Effector memory CD8-positive, alpha-beta T cell (primary cell): ENCODE results near the gene C2CD4C.
A peak's percentile ranks its signal among the peaks of the same experiment; 100 is the strongest.
"Not testable (repeated sequence)": the region's sequence is repeated elsewhere in the genome, so short reads cannot be mapped to it uniquely, and the experiment has no call there.

ENCODE experiments used
- ATAC-seq: fragments of 150-1000 bp; cut with Tn5 transposase; replicated peaks from 2 replicates; pipeline ENCODE4 v1.10.0; 2021; ENCODE audit warnings: mild to moderate bottlenecking, moderate library complexity
- DNase-seq, 3 experiments: peaks; one replicate each; pipeline ENCODE4 v3.0.0; 2021
- H3K27ac Mint-ChIP-seq, 2 donors: one replicate each; pipeline ENCODE4 v1.8.0; 2022; ENCODE audit warnings: mild to moderate bottlenecking in 2 of 2, mixed read lengths in 2 of 2, moderate library complexity in 2 of 2
- H3K27me3 Mint-ChIP-seq, 2 donors: one replicate each; pipeline ENCODE4 v1.8.0; 2022; ENCODE audit warnings: mixed read lengths in 2 of 2
- H3K36me3 Mint-ChIP-seq: one replicate; pipeline ENCODE4 v1.8.0; 2022; ENCODE audit warnings: mild to moderate bottlenecking, moderate library complexity, mixed read lengths; ENCODE audit not compliant: insufficient read depth
- H3K4me1 Mint-ChIP-seq, 2 donors: one replicate each; pipeline ENCODE4 v1.8.0; 2022; ENCODE audit warnings: low read depth in 2 of 2, mixed read lengths in 2 of 2
- H3K4me3 Mint-ChIP-seq, 2 donors: one replicate each; pipeline ENCODE4 v1.8.0; 2022; ENCODE audit warnings: mild to moderate bottlenecking in 2 of 2, mixed read lengths in 2 of 2, moderate library complexity in 2 of 2
- H3K9me3 Mint-ChIP-seq, 2 donors: one replicate each; pipeline ENCODE4 v1.8.0; 2022; ENCODE audit warnings: mixed read lengths in 2 of 2

The C2CD4C gene

GRCh38 chr19:393560-393959 is 15.4 kb downstream of the C2CD4C start:
- not testable (repeated sequence) for DNase-seq, ATAC-seq, H3K4me1 Mint-ChIP-seq, H3K4me3 Mint-ChIP-seq, H3K36me3 Mint-ChIP-seq, H3K27me3 Mint-ChIP-seq
- H3K27ac Mint-ChIP-seq = peak overlapping the region in 1 of 2 donors; percentile 59
- peaks cover 9 to 19% of the 10 kb centered on the region in 2 donors for H3K9me3 Mint-ChIP-seq

GRCh38 chr19:392375-392970 is 16.5 kb downstream of the C2CD4C start:
- peaks cover 7% of the 10 kb centered on the region for H3K36me3 Mint-ChIP-seq
- peak overlapping the region in 1 of 2 donors; percentile 59 for H3K27ac Mint-ChIP-seq
- H3K4me1 Mint-ChIP-seq = peaks cover 0 to 8% of the 10 kb centered on the region in 2 donors
- no peak for DNase-seq
- peaks cover 9 to 15% of the 10 kb centered on the region in 2 donors for H3K27me3 Mint-ChIP-seq
- ATAC-seq = no peak
- H3K9me3 Mint-ChIP-seq = peaks cover 9 to 19% of the 10 kb centered on the region in 2 donors
- no peak overlapping the region for H3K4me3 Mint-ChIP-seq

DNA sequence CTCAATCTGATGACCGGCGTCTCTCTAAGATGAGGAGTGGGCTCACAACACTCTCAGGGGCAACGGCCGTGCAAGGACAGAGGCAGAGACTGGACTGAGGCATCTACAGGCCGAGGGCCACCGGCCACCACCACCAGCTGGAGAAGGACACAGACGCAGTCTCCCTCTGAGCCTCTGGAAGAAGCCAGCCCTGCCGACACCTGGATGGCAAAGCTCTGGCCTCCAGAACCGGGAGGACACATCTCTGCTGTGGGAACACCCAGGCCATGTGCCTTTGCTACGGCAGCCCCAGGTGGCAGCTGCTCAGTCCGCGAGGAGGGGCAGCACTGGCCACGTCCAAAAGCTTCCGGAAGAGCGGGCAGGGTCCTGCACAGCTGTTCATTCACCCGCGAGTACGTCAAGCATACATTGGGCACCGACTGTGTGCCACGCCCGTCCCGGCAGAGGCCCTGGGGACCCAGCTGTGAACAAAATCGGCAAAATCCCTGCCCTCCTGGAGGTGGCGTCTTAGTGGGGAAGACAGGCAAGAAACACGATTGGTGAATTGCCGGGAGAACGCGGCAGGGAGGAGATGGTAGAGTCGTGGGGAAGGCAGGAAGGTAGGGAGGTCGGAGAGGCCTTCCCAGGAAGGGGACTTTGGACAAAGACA is 17.1 kb downstream of the C2CD4C start:
- ATAC-seq (no peak), DNase-seq (no peak)
- peaks cover 7% of the 10 kb centered on the region for H3K36me3 Mint-ChIP-seq
- peaks cover 9 to 19% of the 10 kb centered on the region in 2 donors for H3K9me3 Mint-ChIP-seq
- H3K4me3 Mint-ChIP-seq = no peak overlapping the region
- peaks cover 9 to 18% of the 10 kb centered on the region in 2 donors for H3K27me3 Mint-ChIP-seq
- peaks cover 0 to 8% of the 10 kb centered on the region in 2 donors for H3K4me1 Mint-ChIP-seq
- H3K27ac Mint-ChIP-seq = peak overlapping the region; percentile 59 to 69

- no peak for DNase-seq
- no peak for ATAC-seq
- Mint-ChIP-seq H3K4me1 (peaks cover 0 to 8% of the 10 kb centered on the region in 2 donors), H3K36me3 (peaks cover 7% of the 10 kb centered on the region), H3K27ac (no peak overlapping the region), H3K9me3 (peaks cover 9 to 19% of the 10 kb centered on the region in 2 donors), H3K27me3 (peaks cover 12 to 23% of the 10 kb centered on the region in 2 donors), H3K4me3 (no peak overlapping the region)
Observed at GRCh38 chr19:391207-391557, 17.8 kb downstream of the C2CD4C start.

DNA sequence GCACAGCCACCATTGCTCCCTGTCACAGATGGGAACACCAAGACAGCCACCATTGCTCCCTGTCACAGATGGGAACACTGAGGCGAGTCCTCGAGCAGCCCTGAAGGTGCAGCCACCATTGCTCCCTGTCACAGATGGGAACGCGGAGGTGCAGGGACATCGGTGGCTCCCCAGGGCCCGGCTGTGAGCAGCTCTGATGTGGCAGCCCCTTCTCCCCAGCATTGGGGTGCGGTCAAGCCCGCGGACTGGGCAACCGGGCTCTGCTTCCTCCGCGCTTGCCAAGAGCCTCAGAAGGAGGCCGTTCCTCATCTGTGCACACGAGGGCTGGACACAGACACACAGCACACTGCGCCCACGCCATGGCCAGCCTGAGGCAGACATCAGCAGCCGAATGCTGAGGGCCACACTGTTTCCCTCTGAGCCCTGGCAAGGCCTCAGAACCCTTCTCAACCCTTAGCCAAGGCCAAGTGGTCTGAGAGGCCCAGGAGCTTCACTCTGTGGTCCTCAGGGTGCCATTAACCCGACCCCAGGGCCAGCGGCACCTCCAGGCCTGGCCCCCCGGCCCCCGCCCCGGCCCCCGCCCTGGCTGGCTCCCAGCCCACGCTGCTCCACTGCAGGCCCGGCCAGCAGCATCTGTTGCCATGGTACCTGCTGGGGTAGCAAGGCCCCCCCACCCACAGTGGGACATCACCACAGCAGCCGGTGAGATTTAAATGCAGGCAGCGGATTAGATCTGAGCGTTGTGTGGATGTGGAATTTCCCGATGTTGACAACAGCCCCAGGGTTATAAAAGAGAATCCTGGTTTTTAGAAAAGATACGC is 18.4 kb downstream of the C2CD4C start:
- DNase-seq (no peak), ATAC-seq (no peak)
- H3K27me3 Mint-ChIP-seq = peaks cover 18 to 28% of the 10 kb centered on the region in 2 donors
- no peak overlapping the region for H3K4me3 Mint-ChIP-seq
- H3K4me1 Mint-ChIP-seq = peaks cover 0 to 8% of the 10 kb centered on the region in 2 donors
- H3K9me3 Mint-ChIP-seq = peaks cover 7 to 14% of the 10 kb centered on the region in 2 donors
- H3K36me3 Mint-ChIP-seq = peaks cover 3% of the 10 kb centered on the region
- no peak overlapping the region for H3K27ac Mint-ChIP-seq

- ATAC-seq = no peak
Observed at GRCh38 chr19:389935-390289, 19.0 kb downstream of the C2CD4C start.

DNA sequence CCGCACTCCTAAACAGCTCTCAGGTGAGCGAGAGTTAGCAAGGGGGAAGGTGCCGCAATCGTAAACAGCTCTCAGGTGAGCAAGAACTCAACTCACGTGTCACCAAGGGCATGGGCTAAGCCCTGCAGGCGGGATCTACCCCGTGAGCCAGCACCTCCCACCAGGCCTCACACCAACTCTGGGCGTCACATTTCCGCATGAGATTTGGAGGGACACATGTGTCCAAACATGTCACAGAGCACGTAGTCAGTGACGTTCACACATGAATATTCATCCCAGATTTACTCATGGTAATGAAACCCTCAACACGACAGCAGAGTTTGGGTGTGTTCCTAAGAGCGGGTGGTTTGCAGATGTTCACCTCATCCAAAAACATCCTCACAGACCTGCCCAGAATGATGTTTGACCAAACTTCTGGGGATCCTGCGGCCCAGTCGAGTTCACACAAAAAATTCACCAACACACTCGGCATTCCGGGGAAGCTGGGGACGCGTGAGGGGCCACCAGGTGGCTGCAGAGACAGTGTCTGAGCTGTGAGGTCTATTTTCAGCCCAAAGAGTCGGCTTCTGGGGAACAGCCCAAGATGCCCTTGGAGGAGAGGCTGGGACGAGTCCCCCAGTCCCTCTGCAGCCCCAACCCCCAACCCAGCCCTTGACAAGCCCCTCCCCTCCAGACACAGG is 19.6 kb downstream of the C2CD4C start:
- Mint-ChIP-seq H3K4me3 (no peak overlapping the region), H3K36me3 (peaks cover 3% of the 10 kb centered on the region), H3K27me3 (peaks cover 22 to 38% of the 10 kb centered on the region in 2 donors), H3K9me3 (peaks cover 4 to 10% of the 10 kb centered on the region in 2 donors), H3K4me1 (peaks cover 0 to 8% of the 10 kb centered on the region in 2 donors), H3K27ac (no peak overlapping the region)
- ATAC-seq = no peak
- DNase-seq = no peak

More at GRCh38 chr19:389935-390289, 19.0 kb downstream of the C2CD4C start:
- H3K27ac Mint-ChIP-seq = no peak overlapping the region
- no peak overlapping the region for H3K4me3 Mint-ChIP-seq
- H3K36me3 Mint-ChIP-seq = peaks cover 3% of the 10 kb centered on the region
- peaks cover 4 to 10% of the 10 kb centered on the region in 2 donors for H3K9me3 Mint-ChIP-seq
- peaks cover 0 to 8% of the 10 kb centered on the region in 2 donors for H3K4me1 Mint-ChIP-seq
- no peak for DNase-seq
- H3K27me3 Mint-ChIP-seq = peaks cover 20 to 33% of the 10 kb centered on the region in 2 donors

DNA sequence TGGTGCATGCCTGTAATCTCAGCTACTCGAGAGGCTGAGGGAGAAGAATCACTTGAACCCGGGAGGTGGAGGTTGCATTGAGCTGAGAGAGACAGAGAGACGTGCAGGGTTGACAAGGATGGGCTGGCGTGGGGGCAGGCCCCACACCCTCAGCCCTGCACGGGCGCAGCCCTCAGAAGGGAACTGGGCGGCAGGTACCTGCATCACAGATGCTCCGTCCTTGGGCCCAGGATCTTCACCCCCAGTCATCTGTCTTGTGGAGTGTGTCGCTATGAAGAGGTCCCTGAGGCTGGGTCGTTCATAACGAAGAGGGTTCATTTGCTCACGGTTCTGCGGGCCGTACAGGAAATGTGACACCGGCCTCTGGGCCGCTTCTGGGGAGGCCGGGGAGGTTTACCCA is 20.3 kb downstream of the C2CD4C start:
- ATAC-seq (no peak), DNase-seq (no peak)
- peaks cover 4 to 10% of the 10 kb centered on the region in 2 donors for H3K9me3 Mint-ChIP-seq
- H3K4me3 Mint-ChIP-seq = no peak overlapping the region
- peaks cover 30 to 45% of the 10 kb centered on the region in 2 donors for H3K27me3 Mint-ChIP-seq
- peaks cover 6% of the 10 kb centered on the region for H3K36me3 Mint-ChIP-seq
- H3K4me1 Mint-ChIP-seq = peaks cover 0 to 8% of the 10 kb centered on the region in 2 donors
- H3K27ac Mint-ChIP-seq = no peak overlapping the region

DNA sequence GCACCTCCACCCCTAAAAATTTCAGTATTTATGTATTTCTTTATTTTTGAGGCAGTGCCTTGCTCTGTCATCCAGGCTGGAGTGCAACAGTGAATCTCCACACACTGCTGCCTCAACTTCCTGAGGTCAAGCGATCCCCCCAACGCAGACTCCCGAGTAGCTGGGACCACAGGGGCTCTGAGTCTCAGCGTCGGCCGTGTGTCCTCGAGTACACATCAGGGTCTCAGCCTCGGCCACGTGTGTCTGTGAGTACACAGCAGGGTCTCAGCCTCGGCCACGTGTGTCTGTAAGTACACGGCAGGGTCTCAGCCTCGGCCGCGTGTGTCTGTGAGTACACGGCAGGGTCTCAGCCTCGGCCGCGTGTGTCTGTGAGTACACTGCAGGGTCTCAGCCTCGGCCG is 21.2 kb downstream of the C2CD4C start:
- H3K36me3 Mint-ChIP-seq = peaks cover 9% of the 10 kb centered on the region
- H3K27ac Mint-ChIP-seq = no peak overlapping the region
- peaks cover 0 to 2% of the 10 kb centered on the region in 2 donors for H3K9me3 Mint-ChIP-seq
- DNase-seq = no peak
- peaks cover 3 to 6% of the 10 kb centered on the region in 2 donors for H3K4me1 Mint-ChIP-seq
- peaks cover 37 to 54% of the 10 kb centered on the region in 2 donors for H3K27me3 Mint-ChIP-seq
- H3K4me3 Mint-ChIP-seq = no peak overlapping the region
- no peak for ATAC-seq

- DNase-seq, ATAC-seq: not testable (repeated sequence)
- peaks cover 41 to 60% of the 10 kb centered on the region in 2 donors for H3K27me3 Mint-ChIP-seq
Observed at GRCh38 chr19:386632-387301, 22.2 kb downstream of the C2CD4C start.

GRCh38 chr19:386189-386588 is 22.8 kb downstream of the C2CD4C start:
- not testable (repeated sequence) for H3K4me3 Mint-ChIP-seq, H3K27ac Mint-ChIP-seq, H3K9me3 Mint-ChIP-seq, ATAC-seq, H3K36me3 Mint-ChIP-seq, DNase-seq
- H3K4me1 Mint-ChIP-seq = peaks cover 6 to 12% of the 10 kb centered on the region in 2 donors
- peaks cover 41 to 60% of the 10 kb centered on the region in 2 donors for H3K27me3 Mint-ChIP-seq

More at GRCh38 chr19:386632-387301, 22.2 kb downstream of the C2CD4C start:
- not testable (repeated sequence) for H3K36me3 Mint-ChIP-seq, H3K27ac Mint-ChIP-seq, H3K4me3 Mint-ChIP-seq, H3K9me3 Mint-ChIP-seq
- H3K4me1 Mint-ChIP-seq = peaks cover 6 to 11% of the 10 kb centered on the region in 2 donors

- Mint-ChIP-seq H3K27ac (no peak overlapping the region), H3K9me3 (peaks cover 0 to 2% of the 10 kb centered on the region in 2 donors), H3K36me3 (peaks cover 6% of the 10 kb centered on the region)
Observed at GRCh38 chr19:384799-385169, 24.2 kb downstream of the C2CD4C start.

More at GRCh38 chr19:384799-385169, 24.2 kb downstream of the C2CD4C start:
- H3K4me3 Mint-ChIP-seq = no peak overlapping the region
- ATAC-seq = no peak
- H3K27me3 Mint-ChIP-seq = peaks cover 47 to 72% of the 10 kb centered on the region in 2 donors
- DNase-seq = no peak
- peaks cover 6 to 12% of the 10 kb centered on the region in 2 donors for H3K4me1 Mint-ChIP-seq
